GM12872 (cell line): ENCODE data around the gene HS3ST3B1.

Experiments used
- CTCF ChIP-seq: IDR thresholded peaks from 3 replicates; pipeline ENCODE4 v1.5.1; 2011; ENCODE audit warnings: low read depth, mild to moderate bottlenecking, low read length, moderate library complexity; ENCODE audit not compliant: insufficient read depth

The HS3ST3B1 gene

DNA sequence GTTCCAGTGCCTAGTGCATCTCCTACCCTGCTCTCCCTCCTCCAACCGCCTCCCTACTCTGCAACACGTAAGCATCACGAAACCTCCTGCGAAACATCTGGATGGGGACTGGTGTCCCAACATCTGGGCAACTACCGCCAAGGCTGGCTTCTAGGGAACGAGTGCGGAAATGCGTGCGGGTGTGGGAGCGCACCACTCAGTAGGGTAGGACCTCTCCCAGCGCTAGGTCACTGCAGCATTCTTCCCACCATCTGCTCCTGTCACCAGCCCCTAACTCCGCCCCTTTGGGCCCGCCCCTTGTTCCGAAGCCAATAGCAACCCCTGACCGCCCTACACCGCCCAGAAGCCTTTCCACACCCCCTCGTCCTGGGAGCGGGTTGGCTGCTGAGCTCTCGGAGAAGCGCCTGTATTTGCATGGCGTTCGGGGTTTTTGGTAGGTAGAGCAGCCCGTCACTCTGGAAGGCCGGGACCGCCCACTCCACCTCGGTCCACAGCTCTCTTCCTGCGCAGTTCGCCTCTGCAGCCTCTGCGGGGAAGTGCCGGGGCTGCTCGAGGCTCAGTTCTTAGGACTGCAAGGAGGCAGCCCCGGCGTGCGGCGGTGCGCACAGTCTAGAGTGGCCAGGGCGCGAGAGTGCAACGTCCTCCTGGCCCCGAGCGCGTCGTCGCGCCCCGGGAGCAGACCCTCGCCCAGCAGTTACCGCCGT is at the start of gene HS3ST3B1:
Gene HS3ST3B1 (plus strand): TSS at position 507 of the 704 bp plus-strand sequence. CDS start 438 bp downstream, outside the sequence.
- TF ChIP-seq CTCF: no peak

- no peak for TF ChIP-seq CTCF
Measured at GRCh38 chr17:14261406-14261805, 39.5 kb upstream of the HS3ST3B1 start.

DNA sequence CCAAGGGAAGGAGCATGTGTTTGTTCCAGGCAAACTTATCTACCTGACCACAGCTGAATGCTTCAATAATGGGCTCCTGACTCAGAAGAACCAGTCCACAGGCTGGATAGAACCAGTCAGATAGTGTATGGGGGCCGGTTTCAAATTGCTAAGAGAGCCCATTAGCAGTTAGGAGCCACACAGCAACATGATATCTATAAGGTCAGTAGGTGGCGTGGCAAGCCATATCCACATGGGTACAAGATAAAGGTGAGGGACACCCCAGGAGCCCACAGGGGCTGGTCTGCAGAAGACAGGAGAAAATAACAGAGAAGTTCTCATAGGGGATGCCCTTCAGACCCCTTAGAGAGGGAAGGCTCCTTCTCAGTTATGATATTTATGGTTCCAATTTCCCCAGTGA is 32.6 kb upstream of the HS3ST3B1 start:
- TF ChIP-seq CTCF: no peak

- no peak for TF ChIP-seq CTCF
Measured at GRCh38 chr17:14269473-14269872, 31.4 kb upstream of the HS3ST3B1 start.

DNA sequence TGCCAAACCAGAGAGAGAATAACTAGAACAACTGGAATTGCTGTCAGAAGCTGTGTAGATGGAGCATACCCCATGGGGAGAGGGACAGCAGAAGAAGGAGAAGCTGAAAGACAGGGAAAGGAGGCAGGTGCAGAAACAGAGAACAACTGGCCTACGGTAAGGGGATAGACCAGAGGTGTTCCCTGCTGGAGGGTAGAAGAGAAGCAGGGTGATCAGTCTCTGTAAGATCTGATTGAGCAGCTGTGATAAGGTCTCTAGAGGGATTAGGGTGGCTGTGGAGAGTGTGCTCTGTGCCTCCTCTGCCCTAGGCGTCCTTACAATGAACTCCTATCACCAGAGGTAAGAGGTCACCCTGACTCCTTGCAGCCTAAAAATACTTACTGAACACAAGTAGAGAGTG is 30.4 kb upstream of the HS3ST3B1 start:
- TF ChIP-seq CTCF: no peak

- no peak for TF ChIP-seq CTCF
Measured at GRCh38 chr17:14276535-14277250, 24.2 kb upstream of the HS3ST3B1 start.

DNA sequence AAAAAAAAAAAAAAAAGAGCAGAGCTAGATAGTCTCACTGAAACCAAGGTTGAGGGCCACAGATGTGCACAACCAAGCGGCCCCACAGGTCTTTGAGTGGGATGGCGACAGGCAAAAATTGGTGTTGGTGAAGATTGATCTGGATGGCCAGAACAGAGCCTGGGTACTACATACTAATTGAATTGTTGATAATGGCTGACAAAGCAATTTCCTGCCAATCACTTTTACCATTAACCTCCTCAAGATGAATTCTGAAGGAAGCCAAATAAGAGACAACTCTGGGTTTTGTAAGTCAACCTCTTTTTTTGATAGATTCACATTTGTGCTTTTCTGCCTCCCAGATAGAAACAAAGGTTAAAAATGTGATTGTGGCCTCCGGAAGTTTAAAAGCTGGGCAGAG is 19.4 kb upstream of the HS3ST3B1 start:
- no peak for TF ChIP-seq CTCF
